ENCODE measurements around the gene GGA3.
"Not testable (repeated sequence)": the region's sequence is repeated elsewhere in the genome, so short reads cannot be mapped to it uniquely, and the experiment has no call there.

Gene GGA3

GRCh38 chr17:75267153-75267410 is 5.7 kb upstream of the GGA3 start:
- no peak for DNase-seq (ENCODE audit: low read depth, low spot score)
- no peak for TF ChIP-seq CTCF (IDR thresholded peaks at IDR 0.05; ENCODE audit: low read depth, low read length)
- no peak overlapping the region for H3K4me3 ChIP-seq (ENCODE audit: low read depth, low read length)
- in situ Hi-C loops (cut with HindIII; ENCODE audit: low sequenced_read_pairs), result no loop called here

GRCh38 chr17:75266316-75267152 is 5.1 kb upstream of the GGA3 start:
- H3K4me3 ChIP-seq (ENCODE audit: low read depth, low read length), result no peak overlapping the region
- no peak for DNase-seq (ENCODE audit: low read depth, low spot score)
- in situ Hi-C loops (cut with HindIII; ENCODE audit: low sequenced_read_pairs), result no loop called here
- no peak for TF ChIP-seq CTCF (IDR thresholded peaks at IDR 0.05; ENCODE audit: low read depth, low read length)

- TF ChIP-seq CTCF (IDR thresholded peaks at IDR 0.05; ENCODE audit: low read depth, low read length), result no peak
- in situ Hi-C loops (cut with HindIII; ENCODE audit: low sequenced_read_pairs), result no loop called here
- DNase-seq (ENCODE audit: low read depth, low spot score), result no peak
- H3K4me3 ChIP-seq (ENCODE audit: low read depth, low read length), result no peak overlapping the region
These were observed 4.4 kb upstream of the GGA3 start for GRCh38 chr17:75265614-75266315.

GRCh38 chr17:75263055-75263454 is 1.6 kb upstream of the GGA3 start:
- in situ Hi-C loops (cut with HindIII; ENCODE audit: low sequenced_read_pairs), result no loop called here
- H3K4me3 ChIP-seq (ENCODE audit: low read depth, low read length), result no peak overlapping the region
- TF ChIP-seq CTCF (IDR thresholded peaks at IDR 0.05; ENCODE audit: low read depth, low read length), result no peak
- DNase-seq (ENCODE audit: low read depth, low spot score), result no peak

GRCh38 chr17:75262112-75262606 is 753 bp upstream of the GGA3 start:
- no peak for TF ChIP-seq CTCF (IDR thresholded peaks at IDR 0.05; ENCODE audit: low read depth, low read length)

GRCh38 chr17:75260641-75261335 is 618 bp downstream of the GGA3 start:
- peak; percentile 8 for TF ChIP-seq CTCF (IDR thresholded peaks at IDR 0.05; ENCODE audit: low read depth, low read length)
- peak overlapping the region; percentile 93 for H3K4me3 ChIP-seq (ENCODE audit: low read depth, low read length)
- in situ Hi-C loops (cut with HindIII; ENCODE audit: low sequenced_read_pairs), result no loop called here
- no peak for DNase-seq (ENCODE audit: low read depth, low spot score)

More at GRCh38 chr17:75262112-75262606, 753 bp upstream of the GGA3 start:
- no peak for DNase-seq (ENCODE audit: low read depth, low spot score)
- peak overlapping the region; percentile 93 for H3K4me3 ChIP-seq (ENCODE audit: low read depth, low read length)
- in situ Hi-C loops (cut with HindIII; ENCODE audit: low sequenced_read_pairs), result no loop called here

- DNase-seq (ENCODE audit: low read depth, low spot score); H3K4me3 ChIP-seq (ENCODE audit: low read depth, low read length); in situ Hi-C loops (cut with HindIII; ENCODE audit: low sequenced_read_pairs): not testable (repeated sequence)
These were observed 4.2 kb downstream of the GGA3 start for GRCh38 chr17:75257228-75257627.

GRCh38 chr17:75255954-75256698 is 5.3 kb downstream of the GGA3 start:
- H3K4me3 ChIP-seq (ENCODE audit: low read depth, low read length); DNase-seq (ENCODE audit: low read depth, low spot score); in situ Hi-C loops (cut with HindIII; ENCODE audit: low sequenced_read_pairs): not testable (repeated sequence)

Measured in astrocyte of the spinal cord (primary cell).